AG04450 (cell line): ENCODE data around the gene MSH4. TPM values are rescaled to one million over a fixed set of nuclear protein-coding genes. Genes with fewer than 3 reads are reported as not detected.
"Not testable (repeated sequence)": the region's sequence is repeated elsewhere in the genome, so short reads cannot be mapped to it uniquely, and the experiment has no call there.

Experiments
- CTCF ChIA-PET: fragments of 300-600, 350-600 bp; formaldehyde crosslinking; extraction: SDS; loops from one replicate; lab custom pipeline; 2022; ENCODE audit warnings: antibody characterized with exemption, inconsistent platforms; lab: Charles Lee
- POLR2A ChIA-PET: fragments of 350-600 bp; formaldehyde crosslinking; extraction: SDS; loops from one replicate; lab custom pipeline; 2021; ENCODE audit warnings: antibody characterized with exemption, inconsistent platforms; lab: Yijun Ruan, JAX
- DNase-seq: peaks from one replicate; pipeline ENCODE4 v3.0.0-alpha.2; 2011; ENCODE audit warnings: low read depth, low spot score
- H3K27ac ChIP-seq: one replicate; pipeline ENCODE4 v1.5.1; 2012; ENCODE audit warnings: low read depth, low read length, control low read depth
- H3K27me3 ChIP-seq: one replicate; pipeline ENCODE4 v1.6.0; 2012; ENCODE audit warnings: low read length; ENCODE audit not compliant: control insufficient read depth, insufficient read depth
- H3K4me3 ChIP-seq: 2 replicates; pipeline ENCODE4 v1.5.1; 2011; ENCODE audit warnings: mild to moderate bottlenecking, low read depth, low read length, control low read depth
- H3K9me3 ChIP-seq: 2 replicates; pipeline ENCODE4 v1.5.1; 2012; ENCODE audit warnings: low read length; ENCODE audit not compliant: control insufficient read depth, insufficient read depth
- polyA minus RNA-seq: library from RNA; depleted of rRNA, polyadenylated mRNA; stranded (reverse); fragments of >200 nt; gene quantifications from 2 replicates; pipeline ENCODE4 v1.2.3, GENCODE V29; 2011; rRNA and poly(A)+ RNA removed
- polyA plus RNA-seq: library from polyadenylated mRNA; depleted of rRNA; stranded (reverse); fragments of >200 nt; gene quantifications from 2 replicates; pipeline ENCODE4 v1.2.3, GENCODE V29; 2011; rRNA removed
- TF ChIP-seq, protein P1 (sequence below): IDR thresholded peaks from 2 replicates; pipeline ENCODE4 v1.5.1; 2011; ENCODE audit warnings: low read depth, low read length, control low read depth, inconsistent platforms

Gene MSH4
- polyA plus RNA-seq (0.04 TPM in 2 replicates), polyA minus RNA-seq (0.09 and 0.32 TPM in 2 replicates)

DNA sequence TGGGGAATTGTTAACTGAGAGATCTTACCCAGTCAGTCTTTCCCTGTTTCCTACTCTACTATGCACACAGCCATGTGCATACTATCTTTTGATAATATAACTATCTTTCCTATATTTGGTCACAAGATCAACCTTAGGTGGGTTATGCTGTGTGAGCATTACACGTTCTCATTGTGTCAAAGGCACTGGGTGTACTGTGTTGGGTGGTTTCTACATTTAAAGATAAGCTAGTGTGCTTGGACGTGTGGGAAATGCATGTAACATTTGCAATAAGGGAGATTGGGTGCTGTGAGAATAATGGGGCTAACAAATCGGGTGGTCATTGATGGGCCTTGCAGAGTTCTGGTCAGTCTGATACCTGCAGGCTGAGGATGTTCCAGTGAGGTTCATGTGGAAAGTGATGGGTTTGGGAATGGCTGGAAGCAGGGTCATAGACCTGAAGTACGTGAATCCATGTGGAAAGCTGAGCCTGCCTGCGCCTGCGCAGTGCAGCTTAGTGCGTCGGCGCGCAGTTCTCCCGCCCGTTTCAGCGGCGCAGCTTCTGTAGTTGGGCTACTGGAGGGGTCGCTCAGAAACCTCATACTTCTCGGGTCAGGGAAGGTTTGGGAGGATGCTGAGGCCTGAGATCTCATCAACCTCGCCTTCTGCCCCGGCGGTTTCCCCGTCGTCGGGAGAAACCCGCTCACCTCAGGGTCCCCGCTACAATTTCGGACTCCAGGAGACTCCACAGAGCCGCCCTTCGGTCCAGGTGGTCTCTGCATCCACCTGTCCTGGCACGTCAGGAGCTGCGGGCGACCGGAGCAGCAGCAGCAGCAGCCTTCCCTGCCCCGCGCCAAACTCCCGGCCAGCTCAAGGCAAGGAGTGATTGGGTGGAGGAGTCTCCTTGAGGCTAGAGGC is at the start of gene MSH4:
TSS of gene MSH4 (plus strand) at position 507 of the 897 bp plus-strand sequence. CDS start at position 611, 104 bp downstream.
- TF ChIP-seq, protein P1, sequence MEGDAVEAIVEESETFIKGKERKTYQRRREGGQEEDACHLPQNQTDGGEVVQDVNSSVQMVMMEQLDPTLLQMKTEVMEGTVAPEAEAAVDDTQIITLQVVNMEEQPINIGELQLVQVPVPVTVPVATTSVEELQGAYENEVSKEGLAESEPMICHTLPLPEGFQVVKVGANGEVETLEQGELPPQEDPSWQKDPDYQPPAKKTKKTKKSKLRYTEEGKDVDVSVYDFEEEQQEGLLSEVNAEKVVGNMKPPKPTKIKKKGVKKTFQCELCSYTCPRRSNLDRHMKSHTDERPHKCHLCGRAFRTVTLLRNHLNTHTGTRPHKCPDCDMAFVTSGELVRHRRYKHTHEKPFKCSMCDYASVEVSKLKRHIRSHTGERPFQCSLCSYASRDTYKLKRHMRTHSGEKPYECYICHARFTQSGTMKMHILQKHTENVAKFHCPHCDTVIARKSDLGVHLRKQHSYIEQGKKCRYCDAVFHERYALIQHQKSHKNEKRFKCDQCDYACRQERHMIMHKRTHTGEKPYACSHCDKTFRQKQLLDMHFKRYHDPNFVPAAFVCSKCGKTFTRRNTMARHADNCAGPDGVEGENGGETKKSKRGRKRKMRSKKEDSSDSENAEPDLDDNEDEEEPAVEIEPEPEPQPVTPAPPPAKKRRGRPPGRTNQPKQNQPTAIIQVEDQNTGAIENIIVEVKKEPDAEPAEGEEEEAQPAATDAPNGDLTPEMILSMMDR: no peak
- ChIA-PET POLR2A (interaction anchor here (1.2 to 1.4 kb wide), 2 partner anchors 11 to 15 kb away, joined by 4 to 9 read pairs; partner anchors contain the start of gene RABGGTB), CTCF (no interaction called here)
- Histone ChIP-seq H3K9me3 (no peaks in the 10 kb centered on the region; the same call in 1 of the 2 replicates), H3K4me3 (no peak within 1 kb of the TSS), H3K27ac (no peak within 1 kb of the TSS), H3K27me3 (no peaks in the 10 kb centered on the region)
- DNase-seq: no peak

DNA sequence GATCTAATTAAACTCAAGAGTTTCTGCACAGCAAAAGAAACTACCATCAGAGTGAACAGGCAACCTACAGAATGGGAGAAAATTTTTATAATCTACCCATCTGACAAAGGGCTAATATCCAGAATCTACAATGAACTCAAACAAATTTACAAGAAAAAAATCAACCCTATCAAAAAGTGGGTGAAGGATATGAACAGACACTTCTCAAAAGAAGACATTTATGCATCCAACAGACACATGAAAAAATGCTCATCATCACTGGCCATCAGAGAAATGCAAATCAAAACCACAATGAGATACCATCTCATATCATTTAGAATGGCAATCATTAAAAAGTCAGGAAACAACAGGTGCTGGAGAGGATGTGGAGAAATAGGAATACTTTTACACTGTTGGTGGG is 39.5 kb upstream of the MSH4 start:
- H3K4me3 ChIP-seq, DNase-seq, H3K27me3 ChIP-seq, CTCF ChIA-PET, POLR2A ChIA-PET, H3K27ac ChIP-seq, H3K9me3 ChIP-seq: not testable (repeated sequence)

DNA sequence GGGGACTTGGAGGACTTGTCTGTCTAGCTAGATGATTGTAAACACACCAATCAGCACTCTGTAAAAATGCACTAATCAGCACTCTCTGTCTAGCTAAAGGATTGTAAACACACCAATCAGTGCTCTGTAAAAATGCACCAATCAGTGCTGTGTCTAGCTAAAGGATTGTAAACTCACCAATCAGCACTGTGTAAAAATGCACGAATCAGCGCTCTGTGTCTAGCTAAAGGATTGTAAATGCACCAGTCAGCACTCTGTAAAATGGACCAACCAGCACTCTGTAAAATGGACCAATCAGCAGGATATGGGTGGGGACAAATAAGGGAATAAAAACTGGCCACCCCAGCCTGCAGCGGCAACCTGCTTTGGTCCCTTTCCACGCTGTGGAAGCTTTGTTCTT is 38.1 kb upstream of the MSH4 start:
- DNase-seq, H3K27ac ChIP-seq, POLR2A ChIA-PET, H3K27me3 ChIP-seq, CTCF ChIA-PET, H3K9me3 ChIP-seq, H3K4me3 ChIP-seq: not testable (repeated sequence)

DNA sequence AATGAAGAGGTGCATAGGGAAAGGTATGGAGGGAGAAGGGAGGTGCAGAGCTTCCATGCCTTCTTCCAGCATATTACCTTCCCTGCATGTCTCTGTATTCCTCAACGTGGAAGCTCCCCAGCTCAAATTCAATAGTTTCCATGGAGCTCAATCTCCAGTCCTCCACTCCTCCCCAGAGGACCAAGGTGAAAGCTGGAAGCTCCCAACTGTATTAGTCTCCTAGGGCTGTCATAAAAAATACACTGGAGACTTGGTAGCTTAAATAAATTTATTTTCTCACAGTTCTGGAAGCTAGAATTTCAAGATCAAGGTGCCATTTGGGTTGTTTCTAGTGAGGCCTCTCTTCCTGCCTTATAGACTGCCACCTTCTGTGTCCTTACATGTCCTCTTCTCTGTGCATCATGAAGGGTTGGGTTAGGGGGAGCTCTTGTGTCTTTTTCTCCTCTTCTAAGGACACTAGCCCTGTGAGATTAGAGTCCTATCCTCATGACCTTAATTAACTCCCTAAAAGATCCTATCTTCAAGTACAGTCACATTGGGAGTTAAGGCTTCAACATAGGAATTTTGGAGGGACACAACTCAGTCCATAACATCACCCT is 32.5 kb upstream of the MSH4 start:
- H3K4me3 ChIP-seq: no peak overlapping the region
- no peak overlapping the region for H3K27ac ChIP-seq
- H3K27me3 ChIP-seq: no peaks in the 10 kb centered on the region
- no peaks in the 10 kb centered on the region for H3K9me3 ChIP-seq
- TF ChIP-seq, protein P1: no peak
- ChIA-PET CTCF (no interaction called here), POLR2A (interaction anchor here (1.0 kb wide), 1 partner anchor 22 kb away, joined by 3 read pairs; the partner anchor contains the start of gene RABGGTB)
- DNase-seq: no peak

DNA sequence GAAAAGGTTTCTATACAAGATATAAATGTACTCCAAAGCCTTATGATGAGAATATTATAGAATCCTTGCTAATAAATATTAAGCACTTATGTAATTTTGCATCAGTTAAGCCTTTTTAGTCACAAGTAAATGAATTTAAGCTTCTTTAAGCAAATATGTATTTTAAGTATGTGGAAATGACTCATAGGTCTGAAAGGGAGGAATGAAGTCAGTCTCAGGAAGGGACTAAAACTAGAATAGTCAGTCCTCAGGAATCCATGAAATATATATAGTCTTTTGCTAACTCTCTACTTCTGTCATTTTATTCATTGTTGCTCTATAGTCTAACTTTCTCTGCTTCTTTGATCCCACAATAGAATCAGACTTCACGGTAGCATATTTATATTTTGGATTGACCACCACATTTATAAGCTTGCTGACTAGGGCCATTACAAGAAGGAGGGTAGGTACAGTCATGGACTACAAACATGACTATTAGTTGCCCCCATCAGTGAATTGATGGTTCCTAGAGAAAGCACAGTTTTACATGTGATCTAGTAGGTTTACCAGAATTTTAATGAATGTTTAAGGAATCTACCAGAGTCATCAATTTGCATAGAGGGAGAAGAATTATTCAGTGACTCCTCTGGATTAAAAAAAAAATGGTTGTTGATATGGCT is 30.9 kb upstream of the MSH4 start:
- ChIA-PET CTCF (no interaction called here), POLR2A (interaction anchor here (1.3 kb wide), 1 partner anchor 20 kb away, joined by 12 read pairs; the partner anchor contains the start of gene RABGGTB)
- Histone ChIP-seq H3K27me3 (no peaks in the 10 kb centered on the region), H3K27ac (peak overlapping the region; percentile 42), H3K4me3 (no peak overlapping the region), H3K9me3 (no peaks in the 10 kb centered on the region)
- TF ChIP-seq, protein P1: no peak
- DNase-seq: peak; percentile 51
